ENCODE measurements around the gene TXNDC11. TPM values are rescaled to one million over a fixed set of nuclear protein-coding genes. Genes with fewer than 3 reads are reported as not detected.

TXNDC11 gene
- polyA plus RNA-seq, 1 experiment, result 35.8 TPM

- no peak for TF ChIP-seq CTCF (IDR thresholded peaks at IDR 0.05; ENCODE audit: low read depth, low read length)
- ChIA-PET CTCF (interaction anchor here (0.9 kb wide), 1 partner anchor 13 kb away, joined by 5 read pairs; the partner anchor contains the start of gene ZC3H7A), POLR2A (interaction anchor here (0.5 to 0.9 kb wide), 2 partner anchors 11 to 69 kb away, joined by 6 read pairs; no protein-coding TSS in a partner anchor)
- DNase-seq (ENCODE audit: low read depth, low spot score), result no peak
- Histone ChIP-seq H3K9me3 (ENCODE audit: control insufficient read depth, insufficient read depth, low read length) (no peaks in the 10 kb centered on the region), H3K27me3 (ENCODE audit: control insufficient read depth, insufficient read depth, low read length) (no peaks in the 10 kb centered on the region), H3K27ac (ENCODE audit: low read depth, low read length) (peak overlapping the region; percentile 48), H3K4me3 (ENCODE audit: low read depth, low read length) (no peak overlapping the region)
These were observed 41.3 kb upstream of the TXNDC11 start for GRCh38 chr16:11784038-11784369.

GRCh38 chr16:11783319-11784037 is 40.8 kb upstream of the TXNDC11 start:
- Histone ChIP-seq H3K4me3 (ENCODE audit: low read depth, low read length) (peak overlapping the region; percentile 27), H3K9me3 (ENCODE audit: control insufficient read depth, insufficient read depth, low read length) (no peaks in the 10 kb centered on the region), H3K27me3 (ENCODE audit: control insufficient read depth, insufficient read depth, low read length) (no peaks in the 10 kb centered on the region), H3K27ac (ENCODE audit: low read depth, low read length) (peak overlapping the region; percentile 92)
- no peak for DNase-seq (ENCODE audit: low read depth, low spot score)
- POLR2A ChIA-PET, result interaction anchor here (0.5 to 1.3 kb wide), 4 partner anchors 11 to 456 kb away, joined by 5 to 10 read pairs (median 6); partner anchors contain the start of gene ZC3H7A
- no peak for TF ChIP-seq CTCF (IDR thresholded peaks at IDR 0.05; ENCODE audit: low read depth, low read length)
- CTCF ChIA-PET, result interaction anchor here (0.5 to 3.5 kb wide), 3 partner anchors 14 to 394 kb away, joined by 3 to 18 read pairs (median 5); partner anchors contain the start of gene ZC3H7A

- Histone ChIP-seq H3K4me3 (ENCODE audit: low read depth, low read length) (no peak overlapping the region), H3K9me3 (ENCODE audit: control insufficient read depth, insufficient read depth, low read length) (no peaks in the 10 kb centered on the region), H3K27me3 (ENCODE audit: control insufficient read depth, insufficient read depth, low read length) (no peaks in the 10 kb centered on the region), H3K27ac (ENCODE audit: low read depth, low read length) (peak overlapping the region; percentile 48)
- TF ChIP-seq CTCF (IDR thresholded peaks at IDR 0.05; ENCODE audit: low read depth, low read length), result no peak
- no peak for DNase-seq (ENCODE audit: low read depth, low spot score)
- CTCF ChIA-PET, result interaction anchor here (0.6 to 3.5 kb wide), 4 partner anchors 9 to 786 kb away, joined by 3 to 18 read pairs (median 4); partner anchors contain the start of gene ZC3H7A
- POLR2A ChIA-PET, result interaction anchor here (1.6 to 2.0 kb wide), 2 partner anchors 15 to 40 kb away, joined by 6 to 9 read pairs; partner anchors contain the start of genes TXNDC11 and ZC3H7A
These were observed 39.1 kb upstream of the TXNDC11 start for GRCh38 chr16:11781773-11782172.

- no peaks in the 10 kb centered on the region for H3K9me3 ChIP-seq (ENCODE audit: control insufficient read depth, insufficient read depth, low read length)
- TF ChIP-seq CTCF (IDR thresholded peaks at IDR 0.05; ENCODE audit: low read depth, low read length), result no peak
- CTCF ChIA-PET, result interaction anchor here (0.8 to 3.5 kb wide), 4 partner anchors 9 to 385 kb away, joined by 3 to 18 read pairs (median 3); partner anchors contain the start of gene ZC3H7A
- DNase-seq (ENCODE audit: low read depth, low spot score), result no peak
- POLR2A ChIA-PET, result interaction anchor here (1.6 to 2.0 kb wide), 2 partner anchors 16 to 39 kb away, joined by 6 to 9 read pairs; partner anchors contain the start of genes TXNDC11 and ZC3H7A
- H3K27me3 ChIP-seq (ENCODE audit: control insufficient read depth, insufficient read depth, low read length), result no peaks in the 10 kb centered on the region
- H3K27ac ChIP-seq (ENCODE audit: low read depth, low read length), result no peak overlapping the region
- H3K4me3 ChIP-seq (ENCODE audit: low read depth, low read length), result no peak overlapping the region
These were observed 38.5 kb upstream of the TXNDC11 start for GRCh38 chr16:11780991-11781680.
